SW480 (cell line): ENCODE data around the gene CDK5RAP3.
A peak's percentile ranks its signal among the peaks of the same experiment; 100 is the strongest.

Experiments
- DNase-seq: peaks from one replicate; pipeline ENCODE4 v3.0.0-alpha.2; 2016; ENCODE audit warnings: low spot score

The CDK5RAP3 gene

GRCh38 chr17:47949197-47949759 is 21.6 kb upstream of the CDK5RAP3 start:
- DNase-seq = peak; percentile 75

DNA sequence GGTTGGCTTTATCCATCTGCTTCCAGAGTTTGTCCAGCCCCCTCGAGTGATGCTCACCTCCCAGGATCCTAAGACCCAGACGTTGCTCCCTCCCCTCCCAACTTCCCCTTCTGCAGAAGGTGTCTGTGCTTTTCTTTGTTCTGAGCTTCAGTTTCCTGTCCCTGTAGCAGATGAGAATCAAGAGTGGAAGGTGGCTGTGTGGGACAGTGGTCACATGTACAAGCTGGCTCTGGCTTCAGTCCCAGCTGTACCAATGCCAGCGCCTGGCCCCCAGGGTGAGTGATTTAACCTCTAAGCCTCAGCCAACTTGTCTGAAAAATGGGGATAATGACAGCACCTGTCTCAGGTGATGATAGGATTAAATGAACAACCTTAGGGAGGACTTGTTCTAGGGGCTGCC is 21.0 kb upstream of the CDK5RAP3 start:
- DNase-seq = no peak

- DNase-seq = no peak
These were observed 20.5 kb upstream of the CDK5RAP3 start for GRCh38 chr17:47950448-47950847.

DNA sequence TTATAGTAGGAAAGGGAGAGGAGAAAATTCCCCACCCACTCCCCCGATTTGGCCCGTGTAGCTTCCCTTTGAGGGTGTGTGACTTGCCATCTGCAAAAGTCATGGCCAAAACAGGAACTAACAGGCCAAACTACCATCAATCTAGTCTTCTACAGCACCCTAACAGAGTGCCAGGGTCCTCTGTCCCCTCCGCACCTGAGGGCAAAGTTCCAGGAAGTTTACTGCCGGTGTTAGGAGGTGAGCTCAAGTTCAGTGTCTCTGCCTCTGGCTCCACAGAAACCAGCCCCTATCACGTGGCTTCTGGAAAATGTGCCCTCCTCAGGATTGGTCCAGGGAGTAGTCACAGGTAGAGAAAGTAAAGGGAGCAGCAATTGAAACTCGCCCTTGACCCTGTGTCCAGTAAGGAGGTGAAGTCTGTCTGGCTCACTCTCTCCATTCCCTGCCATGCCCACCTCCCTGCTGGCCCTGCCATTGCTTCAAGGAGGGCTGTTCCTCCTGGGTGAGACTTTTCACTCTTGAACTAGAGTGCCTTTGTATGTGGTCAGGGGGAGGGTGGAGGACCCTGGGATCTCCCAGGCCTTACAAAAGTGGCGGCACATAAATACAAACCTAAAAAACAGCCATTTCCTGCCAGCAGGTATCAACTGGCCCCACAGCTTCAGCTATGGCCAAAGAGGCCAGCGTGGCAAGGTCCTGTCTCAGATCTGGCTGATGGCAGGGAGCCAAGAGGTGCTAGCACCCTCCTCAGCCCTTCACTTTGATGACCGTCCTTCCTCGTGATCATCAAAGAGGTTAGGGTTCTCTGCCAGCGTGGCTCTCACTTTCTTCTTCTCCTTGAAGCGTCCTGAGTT is 18.5 kb upstream of the CDK5RAP3 start:
- no peak for DNase-seq

DNA sequence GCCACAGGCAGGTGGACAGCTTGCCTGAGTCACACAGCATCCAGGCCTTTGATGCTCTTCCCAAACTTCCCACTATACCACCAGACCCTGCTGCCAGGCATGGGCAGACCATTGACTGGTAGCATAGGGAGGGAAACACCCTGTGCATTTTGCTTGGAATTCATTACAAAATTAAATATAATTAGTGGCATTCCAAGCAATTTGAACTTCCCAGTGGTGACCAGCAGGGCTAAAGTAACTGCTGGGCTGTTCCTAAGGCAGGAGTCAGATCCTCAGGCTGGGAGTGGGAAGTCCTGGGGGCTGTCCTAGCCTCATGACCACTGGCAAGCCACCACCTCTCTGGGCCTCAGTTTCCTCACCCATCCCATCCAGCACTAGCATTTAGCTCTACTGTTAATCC is 17.0 kb upstream of the CDK5RAP3 start:
- DNase-seq = no peak

GRCh38 chr17:47955497-47956461 is 15.1 kb upstream of the CDK5RAP3 start:
- no peak for DNase-seq

DNA sequence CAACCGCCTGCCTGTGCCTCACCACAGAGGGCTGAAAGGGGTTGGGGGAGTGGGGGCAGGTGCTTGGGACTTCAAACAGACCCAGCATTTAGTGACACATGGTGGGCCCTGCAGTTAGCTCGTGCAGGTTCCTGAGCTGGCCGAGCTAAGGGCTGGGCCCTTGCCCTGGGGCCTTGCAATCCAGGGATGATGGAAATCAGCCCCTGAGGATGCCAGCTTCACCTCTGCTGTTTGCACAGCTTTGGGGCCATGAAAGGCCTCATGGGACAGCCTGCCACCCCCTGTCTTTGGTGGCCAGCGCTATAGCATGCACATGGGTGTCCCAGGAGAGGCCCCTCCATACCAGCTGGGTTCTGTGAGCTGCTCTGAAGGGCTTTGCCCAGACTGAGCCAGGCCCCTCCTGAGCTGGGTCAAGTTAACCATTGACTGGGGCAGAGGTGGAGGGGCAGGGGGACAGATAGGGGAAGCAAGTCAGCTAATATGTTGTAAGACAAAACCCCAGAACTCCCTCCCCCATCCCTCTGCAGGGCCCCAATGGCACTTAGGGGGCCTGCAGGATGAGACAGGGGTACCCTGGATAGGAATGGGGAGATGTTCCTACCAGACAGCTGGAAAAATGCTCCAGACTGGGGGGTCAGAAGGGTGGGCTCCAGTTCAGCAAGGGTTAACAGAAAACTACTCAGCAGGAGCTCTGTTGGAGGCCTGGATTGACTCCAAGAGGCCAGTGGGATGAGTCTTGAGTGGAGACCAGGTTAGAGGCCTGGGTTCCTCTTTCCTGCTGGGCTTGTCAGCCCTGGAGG is 13.9 kb upstream of the CDK5RAP3 start:
- no peak for DNase-seq

DNA sequence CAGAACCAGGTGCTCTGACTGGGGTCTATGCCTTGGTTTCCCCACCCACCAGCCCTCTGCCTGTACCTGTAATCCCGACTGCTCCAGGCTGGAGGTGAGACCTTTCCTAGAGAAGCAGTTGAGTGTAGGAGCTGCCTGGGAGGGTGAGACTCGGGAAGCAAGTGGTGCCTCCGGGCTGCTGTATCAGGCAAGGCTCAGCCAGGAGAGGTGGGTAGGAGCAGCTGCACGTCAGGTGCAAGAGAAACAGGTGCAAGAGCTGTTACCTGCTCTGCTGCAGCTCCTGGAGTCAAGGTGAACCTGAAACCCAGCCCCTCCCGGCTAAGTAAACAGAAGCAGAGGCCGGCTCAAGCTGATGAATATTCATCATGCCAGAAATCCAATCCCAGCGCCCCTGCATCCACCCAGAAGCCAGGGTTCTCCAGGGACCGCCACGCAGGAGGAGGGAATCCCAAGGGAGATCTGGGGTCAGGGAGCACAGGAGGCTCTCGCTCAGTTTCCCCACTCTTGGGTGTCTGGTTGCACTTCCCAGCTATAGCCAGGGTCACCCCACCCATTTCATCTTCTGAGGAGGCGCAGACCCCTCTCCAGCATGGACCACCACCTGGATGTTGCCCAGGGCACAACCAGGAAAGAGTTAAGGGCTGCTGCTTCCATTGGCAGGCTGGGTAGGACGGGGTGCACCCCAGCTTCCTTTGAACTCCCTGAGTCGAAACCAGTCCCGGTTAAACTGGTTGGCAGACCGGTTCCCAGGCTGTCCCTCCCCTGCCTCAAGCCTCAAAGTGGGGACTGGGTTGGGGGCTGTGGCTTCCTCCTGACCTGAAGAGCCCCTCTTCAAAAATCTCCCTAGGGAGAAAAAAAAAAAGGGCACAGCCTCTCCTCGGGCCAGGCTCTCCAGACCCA is 13.1 kb upstream of the CDK5RAP3 start, which contains the start of gene PRR15L:
Gene PRR15L (minus strand): TSS at position 293 of the 900 bp plus-strand sequence. CDS start 4,649 bp downstream, outside the sequence.
- peak; percentile 79 for DNase-seq

DNA sequence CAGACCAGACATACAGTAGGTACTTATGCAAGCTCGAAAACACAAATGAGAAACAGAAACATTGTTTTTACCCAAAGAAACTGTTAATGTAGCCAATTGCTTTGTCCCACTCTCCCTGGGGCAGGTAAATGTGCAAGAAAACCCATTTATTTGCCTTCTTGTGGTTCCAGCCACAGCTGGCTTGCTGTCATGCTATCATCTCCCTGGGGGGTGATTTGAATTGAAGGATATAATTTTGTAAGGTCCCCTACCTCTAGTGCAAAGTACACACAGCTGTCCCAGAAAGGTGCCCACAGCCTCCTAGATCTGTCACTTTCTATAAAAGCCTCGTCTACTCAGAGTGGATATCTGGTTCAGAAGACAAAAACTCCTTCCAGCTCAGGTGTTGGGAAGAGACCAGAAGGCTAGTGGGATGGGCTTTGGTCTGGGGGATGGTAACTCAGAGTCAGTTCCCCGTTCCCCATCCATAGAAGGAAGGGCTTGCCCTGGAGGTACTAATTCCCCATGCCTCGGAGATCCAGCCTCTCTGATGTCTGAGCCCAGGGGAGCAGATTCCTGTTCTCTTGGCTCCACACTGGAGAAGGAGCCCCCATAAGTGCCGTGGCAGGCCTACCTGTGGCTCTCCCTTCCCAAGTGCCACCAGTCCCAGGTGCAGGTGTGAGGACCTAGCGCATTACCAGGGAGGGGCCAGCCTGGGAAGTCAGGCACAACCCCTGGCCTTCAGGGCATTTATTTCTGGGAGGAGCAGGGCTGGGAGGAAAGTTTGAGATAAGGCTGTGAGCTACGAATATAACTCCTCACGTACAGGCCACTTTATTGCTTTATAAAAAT is 10.9 kb upstream of the CDK5RAP3 start:
- no peak for DNase-seq

- no peak for DNase-seq
These were observed 9.5 kb upstream of the CDK5RAP3 start for GRCh38 chr17:47961406-47961805.

GRCh38 chr17:47962901-47963300 is 8.0 kb upstream of the CDK5RAP3 start:
- no peak for DNase-seq

DNA sequence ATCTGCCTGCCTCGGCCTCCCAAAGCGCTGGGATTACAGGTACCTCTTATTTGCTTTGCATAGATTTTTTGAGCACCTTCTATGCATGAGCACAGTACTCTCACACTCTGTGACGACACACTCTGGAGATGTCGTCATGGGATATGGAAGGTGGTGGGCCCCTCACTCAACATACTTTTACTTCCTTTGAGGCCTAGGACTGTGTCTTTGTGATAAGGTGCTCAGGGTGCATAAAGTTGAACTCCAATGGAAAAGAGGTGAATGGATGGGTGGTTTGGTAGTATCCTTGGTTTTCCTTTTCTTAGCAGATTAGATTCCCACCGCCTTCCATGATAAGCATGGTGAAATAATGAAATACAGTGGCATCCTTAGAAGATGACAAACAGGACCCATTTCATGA is 6.1 kb upstream of the CDK5RAP3 start:
- no peak for DNase-seq

DNA sequence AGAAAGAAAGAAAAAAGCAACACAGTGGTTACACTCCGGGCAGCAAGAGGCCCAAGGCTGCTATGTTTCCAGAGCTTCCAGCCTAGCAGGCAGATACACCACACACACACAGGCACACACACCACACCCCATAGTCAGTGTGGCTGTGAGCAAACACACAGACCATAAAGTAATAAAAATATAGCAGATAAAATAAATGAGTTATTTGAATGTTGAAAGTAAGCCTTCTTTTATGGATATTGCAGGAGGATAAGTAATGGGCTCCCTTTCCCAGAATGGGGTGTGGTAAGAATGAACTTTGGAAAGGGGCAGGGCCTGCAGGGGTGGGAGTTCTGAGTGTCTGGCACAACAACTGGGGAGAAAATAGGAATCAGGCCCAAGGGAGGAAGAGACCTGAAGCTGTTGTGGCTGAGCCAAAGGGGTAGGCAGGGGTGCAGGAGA is 4.8 kb upstream of the CDK5RAP3 start:
- peak; percentile 72 for DNase-seq

- no peak for DNase-seq
These were observed 3.2 kb upstream of the CDK5RAP3 start for GRCh38 chr17:47967607-47968252.

- DNase-seq = no peak
These were observed 2.1 kb upstream of the CDK5RAP3 start for GRCh38 chr17:47968836-47969235.

DNA sequence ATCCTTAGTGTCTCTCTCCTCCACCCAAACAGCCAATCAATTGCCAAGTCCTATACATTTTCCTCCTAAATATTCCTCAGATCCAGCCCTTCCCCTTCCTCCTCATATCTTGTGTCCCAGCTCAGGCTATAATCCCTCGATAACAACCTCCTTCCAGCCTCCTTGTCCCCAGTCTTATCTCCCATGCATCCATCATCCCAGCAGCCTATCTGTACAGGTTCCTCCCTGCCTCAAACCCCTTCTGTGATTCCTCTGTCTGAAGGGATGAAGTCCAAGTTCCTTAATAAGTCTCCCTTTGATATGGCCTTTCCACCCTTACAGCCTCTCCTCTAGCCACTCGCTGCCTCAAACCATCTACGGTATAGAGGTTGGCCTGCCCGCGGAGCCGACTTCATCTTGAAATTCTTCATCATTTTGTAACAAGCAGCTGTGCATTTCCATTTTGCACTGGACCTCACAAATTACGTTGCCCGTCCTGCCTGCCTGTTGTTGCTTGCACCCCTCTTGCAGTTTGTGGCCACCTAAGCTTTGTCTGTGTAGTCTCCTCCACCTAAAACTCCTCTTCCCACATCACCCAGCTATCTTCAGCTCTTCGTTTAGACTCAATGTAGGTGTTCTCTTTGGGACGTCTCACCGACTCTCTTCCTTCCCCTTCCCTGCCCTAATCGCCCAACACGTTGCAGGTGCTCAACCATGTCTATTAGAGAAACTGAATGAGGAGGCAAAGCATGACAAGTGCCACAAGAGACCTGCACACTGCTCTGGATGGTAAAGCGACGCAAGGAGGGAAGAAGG is 786 bp upstream of the CDK5RAP3 start:
- DNase-seq = no peak

GRCh38 chr17:47973541-47973940 is 2.6 kb downstream of the CDK5RAP3 start:
- DNase-seq = no peak

DNA sequence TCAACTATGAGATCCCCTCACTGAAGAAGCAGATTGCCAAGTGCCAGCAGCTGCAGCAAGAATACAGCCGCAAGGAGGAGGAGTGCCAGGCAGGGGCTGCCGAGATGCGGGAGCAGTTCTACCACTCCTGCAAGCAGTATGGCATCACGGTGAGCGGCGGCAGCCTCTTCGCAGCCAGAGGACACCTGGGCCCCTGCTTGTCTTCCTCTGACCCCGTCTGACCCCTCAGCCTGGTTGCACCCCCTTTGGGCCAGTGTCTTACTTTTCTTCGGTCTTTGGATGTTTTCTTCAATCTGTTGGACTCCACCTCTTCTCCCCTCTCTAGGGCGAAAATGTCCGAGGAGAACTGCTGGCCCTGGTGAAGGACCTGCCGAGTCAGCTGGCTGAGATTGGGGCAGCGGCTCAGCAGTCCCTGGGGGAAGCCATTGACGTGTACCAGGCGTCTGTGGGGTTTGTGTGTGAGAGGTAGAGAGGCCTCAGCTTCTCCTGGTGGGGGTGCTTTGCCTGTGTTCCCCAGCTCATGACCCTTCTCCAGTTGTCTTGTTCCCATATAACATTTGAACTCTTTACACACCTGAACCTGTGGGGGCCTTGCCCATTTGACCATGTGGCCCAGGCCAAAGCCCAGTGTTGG is 4.4 kb downstream of the CDK5RAP3 start:
- no peak for DNase-seq
